Prostate gland (tissue), 2 donors: Measurements from ENCODE around the gene TMCO1.

Experiments
- POLR2AphosphoS5 ChIP-seq: sonication (generic); formaldehyde crosslinking; IDR thresholded peaks from one replicate; pipeline ENCODE4 v1.6.1; 2017; ENCODE audit warnings: antibody characterized with exemption
- TF ChIP-seq, protein P1 (sequence below), 4 experiments: fragments of 200-600 bp in 2 of 4; fragments of 450-650 bp in 2 of 4; sonication (generic) in 2 of 4; IDR thresholded peaks; 1 replicate in 3 of 4; 2 replicates in 1 of 4; pipeline ENCODE4 v1.5.1; 2016 to 2019; ENCODE audit warnings: antibody characterized with exemption in 4 of 4, mild to moderate bottlenecking in 2 of 4, moderate library complexity in 2 of 4

DNA sequence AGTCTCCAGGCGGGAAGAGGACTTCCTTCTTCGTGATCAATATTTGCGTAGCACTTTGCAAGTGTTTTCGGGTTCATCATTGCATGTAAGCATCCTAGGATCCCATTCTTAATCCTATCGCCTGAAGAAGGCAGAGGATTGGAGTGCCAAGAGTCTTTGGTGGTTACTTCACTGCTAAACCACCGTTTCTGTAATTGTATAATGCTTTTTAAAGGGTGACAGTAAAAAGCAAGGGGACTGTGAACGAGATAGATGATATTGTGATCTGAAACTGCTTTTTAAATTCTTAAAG lies 70.0 kb downstream of the TMCO1 start:
- TF ChIP-seq, protein P1, sequence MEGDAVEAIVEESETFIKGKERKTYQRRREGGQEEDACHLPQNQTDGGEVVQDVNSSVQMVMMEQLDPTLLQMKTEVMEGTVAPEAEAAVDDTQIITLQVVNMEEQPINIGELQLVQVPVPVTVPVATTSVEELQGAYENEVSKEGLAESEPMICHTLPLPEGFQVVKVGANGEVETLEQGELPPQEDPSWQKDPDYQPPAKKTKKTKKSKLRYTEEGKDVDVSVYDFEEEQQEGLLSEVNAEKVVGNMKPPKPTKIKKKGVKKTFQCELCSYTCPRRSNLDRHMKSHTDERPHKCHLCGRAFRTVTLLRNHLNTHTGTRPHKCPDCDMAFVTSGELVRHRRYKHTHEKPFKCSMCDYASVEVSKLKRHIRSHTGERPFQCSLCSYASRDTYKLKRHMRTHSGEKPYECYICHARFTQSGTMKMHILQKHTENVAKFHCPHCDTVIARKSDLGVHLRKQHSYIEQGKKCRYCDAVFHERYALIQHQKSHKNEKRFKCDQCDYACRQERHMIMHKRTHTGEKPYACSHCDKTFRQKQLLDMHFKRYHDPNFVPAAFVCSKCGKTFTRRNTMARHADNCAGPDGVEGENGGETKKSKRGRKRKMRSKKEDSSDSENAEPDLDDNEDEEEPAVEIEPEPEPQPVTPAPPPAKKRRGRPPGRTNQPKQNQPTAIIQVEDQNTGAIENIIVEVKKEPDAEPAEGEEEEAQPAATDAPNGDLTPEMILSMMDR (IDR thresholded peaks at IDR 0.05), result no peak
- TF ChIP-seq POLR2AphosphoS5, result no peak
